Peyer's patch (tissue), 4 donors: ENCODE data around the gene CDH3.

ENCODE experiments used
- POLR2A ChIP-seq, 2 donors: fragments of 450-650 bp; IDR thresholded peaks; one replicate each; pipeline ENCODE4 v1.5.1; 2017; ENCODE audit warnings: antibody characterized with exemption in 2 of 2, mild to moderate bottlenecking in 2 of 2, moderate library complexity in 2 of 2
- TF ChIP-seq, protein P1 (sequence below), 6 experiments: fragments of 450-650 bp in 4 of 6; fragments of 200-600 bp in 2 of 6; sonication (generic) in 1 of 6; IDR thresholded peaks; one replicate each; pipeline ENCODE4 v1.5.1; 2017 to 2019; ENCODE audit warnings: antibody characterized with exemption in 6 of 6, mild to moderate bottlenecking in 3 of 6, moderate library complexity in 1 of 6

DNA sequence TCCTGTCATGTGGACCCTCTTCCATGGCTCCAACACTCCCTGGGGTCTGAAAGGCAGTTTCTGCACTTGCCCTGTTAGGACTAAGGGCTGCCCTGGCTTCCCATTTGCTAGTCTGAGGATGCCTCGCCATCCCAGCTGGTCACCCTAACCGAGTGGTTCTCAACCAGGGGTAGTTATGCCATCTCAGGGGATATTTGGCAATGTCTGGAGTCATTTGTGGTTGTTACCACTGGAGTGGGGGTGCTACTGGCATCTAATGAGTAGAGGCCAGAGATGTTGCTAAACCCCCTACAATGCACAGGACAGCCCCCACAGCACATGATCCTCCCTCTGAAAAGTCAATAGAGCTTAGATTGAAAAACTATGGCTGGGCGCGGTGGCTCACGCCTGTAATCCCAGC, 65.1 kb downstream of the CDH3 start:
- no peak for TF ChIP-seq POLR2A (IDR thresholded peaks at IDR 0.05)
- TF ChIP-seq, protein P1, sequence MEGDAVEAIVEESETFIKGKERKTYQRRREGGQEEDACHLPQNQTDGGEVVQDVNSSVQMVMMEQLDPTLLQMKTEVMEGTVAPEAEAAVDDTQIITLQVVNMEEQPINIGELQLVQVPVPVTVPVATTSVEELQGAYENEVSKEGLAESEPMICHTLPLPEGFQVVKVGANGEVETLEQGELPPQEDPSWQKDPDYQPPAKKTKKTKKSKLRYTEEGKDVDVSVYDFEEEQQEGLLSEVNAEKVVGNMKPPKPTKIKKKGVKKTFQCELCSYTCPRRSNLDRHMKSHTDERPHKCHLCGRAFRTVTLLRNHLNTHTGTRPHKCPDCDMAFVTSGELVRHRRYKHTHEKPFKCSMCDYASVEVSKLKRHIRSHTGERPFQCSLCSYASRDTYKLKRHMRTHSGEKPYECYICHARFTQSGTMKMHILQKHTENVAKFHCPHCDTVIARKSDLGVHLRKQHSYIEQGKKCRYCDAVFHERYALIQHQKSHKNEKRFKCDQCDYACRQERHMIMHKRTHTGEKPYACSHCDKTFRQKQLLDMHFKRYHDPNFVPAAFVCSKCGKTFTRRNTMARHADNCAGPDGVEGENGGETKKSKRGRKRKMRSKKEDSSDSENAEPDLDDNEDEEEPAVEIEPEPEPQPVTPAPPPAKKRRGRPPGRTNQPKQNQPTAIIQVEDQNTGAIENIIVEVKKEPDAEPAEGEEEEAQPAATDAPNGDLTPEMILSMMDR (IDR thresholded peaks at IDR 0.05): no peak
